Common myeloid progenitor, CD34-positive (primary cell): ENCODE data around the gene RAPGEF6.

Experiments used
- CTCF ChIA-PET: fragments of 350-600 bp; sonication (Branson Sonifier 250); formaldehyde crosslinking; loops from one replicate; lab custom pipeline; 2021; ENCODE audit warnings: antibody characterized with exemption; lab: Charles Lee
- POLR2A ChIA-PET: fragments of 350-600 bp; sonication (Branson Sonifier 250); formaldehyde crosslinking; loops from one replicate; lab custom pipeline; 2021; ENCODE audit warnings: antibody characterized with exemption; lab: Charles Lee
- DNase-seq, 3 donors: peaks; one replicate each; pipeline versions ENCODE4 v3.0.0 to v3.0.0-alpha.2; 2013
- H3K27ac ChIP-seq, 2 experiments: 1 replicate in 1 of 2; 2 replicates in 1 of 2; pipeline ENCODE4 v1.7.0; 2013; ENCODE audit warnings: inconsistent platforms in 2 of 2, low read length in 2 of 2, mild to moderate bottlenecking in 2 of 2, low read depth in 1 of 2, moderate library complexity in 1 of 2; ENCODE audit not compliant: severe bottlenecking in 2 of 2, insufficient read depth in 1 of 2, poor library complexity in 1 of 2
- H3K27me3 ChIP-seq, 5 experiments: replicated peaks in 2 of 5; 1 replicate in 3 of 5; 2 replicates in 2 of 5; pipeline versions ENCODE4 v1.6.1 to v1.7.0; 2013; ENCODE audit warnings: low read length in 4 of 5, mild to moderate bottlenecking in 2 of 5, moderate library complexity in 2 of 5, inconsistent platforms in 1 of 5; ENCODE audit not compliant: insufficient read depth in 5 of 5, control insufficient read depth in 4 of 5
- H3K36me3 ChIP-seq, 4 experiments: 1 replicate in 2 of 4; 2 replicates in 2 of 4; pipeline versions ENCODE4 v1.6.1 to v1.7.0; 2013; ENCODE audit warnings: low read length in 3 of 4, control low read depth in 1 of 4, mild to moderate bottlenecking in 1 of 4; ENCODE audit not compliant: control insufficient read depth in 4 of 4, insufficient read depth in 4 of 4
- H3K4me1 ChIP-seq, 4 experiments: 1 replicate in 3 of 4; 2 replicates in 1 of 4; pipeline versions ENCODE4 v1.6.1 to v1.7.1; 2013; ENCODE audit warnings: low read length in 3 of 4, mild to moderate bottlenecking in 3 of 4, control low read depth in 1 of 4, inconsistent platforms in 1 of 4, moderate library complexity in 1 of 4; ENCODE audit not compliant: control insufficient read depth in 4 of 4, insufficient read depth in 4 of 4; ENCODE audit errors: control extremely low read depth in 1 of 4
- H3K4me3 ChIP-seq, 7 experiments: 1 replicate in 4 of 7; 2 replicates in 3 of 7; pipeline versions ENCODE4 v1.5.1 to v1.7.0; 2013; ENCODE audit warnings: mild to moderate bottlenecking in 7 of 7, low read length in 6 of 7, moderate library complexity in 6 of 7, inconsistent platforms in 2 of 7, low read depth in 2 of 7, control low read depth in 1 of 7; ENCODE audit not compliant: insufficient read depth in 4 of 7, control insufficient read depth in 1 of 7; ENCODE audit errors: extremely low read depth in 1 of 7
- H3K9me3 ChIP-seq, 5 experiments: 1 replicate in 4 of 5; 2 replicates in 1 of 5; pipeline versions ENCODE4 v1.6.1 to v1.7.1; 2013; ENCODE audit warnings: low read length in 4 of 5, mild to moderate bottlenecking in 2 of 5, inconsistent platforms in 1 of 5, low read depth in 1 of 5, moderate library complexity in 1 of 5; ENCODE audit not compliant: control insufficient read depth in 4 of 5, insufficient read depth in 2 of 5; ENCODE audit errors: control extremely low read depth in 1 of 5
- WGBS: methylation state at CpG from one replicate; pipeline ENCODE4 v1.1.5; 2013; ENCODE audit not compliant: insufficient coverage; 5-methylcytosine and 5-hydroxymethylcytosine counted together

The RAPGEF6 gene

DNA sequence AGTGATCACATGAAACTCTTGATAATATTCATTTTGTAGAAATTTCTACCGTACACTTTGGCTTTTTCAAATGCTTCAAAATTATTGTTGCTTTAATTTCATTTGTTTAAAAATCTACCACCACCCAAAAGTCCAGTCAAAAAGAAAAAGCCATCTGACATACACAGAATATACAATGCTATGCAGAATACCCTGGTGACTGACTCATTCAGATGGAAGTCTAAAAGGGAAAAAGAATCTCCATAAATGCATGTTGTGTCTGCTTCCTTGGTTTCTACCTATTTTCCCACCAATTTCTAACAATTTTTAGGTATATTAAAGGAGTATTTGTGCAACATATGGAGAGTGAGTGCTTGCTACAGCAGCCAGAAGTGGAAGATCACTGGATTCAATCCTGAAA lies 9.3 kb upstream of the RAPGEF6 start:
- no peak overlapping the region for H3K4me3 ChIP-seq
- ChIA-PET CTCF (interaction anchor here (0.7 to 1.5 kb wide), 2 partner anchors 15 to 362 kb away, joined by 3 read pairs; no protein-coding TSS in a partner anchor), POLR2A (no interaction called here)
- no peak overlapping the region for H3K27ac ChIP-seq
- DNase-seq = no peak
- H3K27me3 ChIP-seq = no peaks in the 10 kb centered on the region
- H3K4me1 ChIP-seq = peaks cover 18 to 31% (median 19%) of the 10 kb centered on the region in 4 experiments
- WGBS = no CpG with 5 or more reads among the region's 1 CpG
- H3K9me3 ChIP-seq = no peaks in the 10 kb centered on the region
- H3K36me3 ChIP-seq = peaks cover 10 to 43% (median 25%) of the 10 kb centered on the region in 4 experiments

DNA sequence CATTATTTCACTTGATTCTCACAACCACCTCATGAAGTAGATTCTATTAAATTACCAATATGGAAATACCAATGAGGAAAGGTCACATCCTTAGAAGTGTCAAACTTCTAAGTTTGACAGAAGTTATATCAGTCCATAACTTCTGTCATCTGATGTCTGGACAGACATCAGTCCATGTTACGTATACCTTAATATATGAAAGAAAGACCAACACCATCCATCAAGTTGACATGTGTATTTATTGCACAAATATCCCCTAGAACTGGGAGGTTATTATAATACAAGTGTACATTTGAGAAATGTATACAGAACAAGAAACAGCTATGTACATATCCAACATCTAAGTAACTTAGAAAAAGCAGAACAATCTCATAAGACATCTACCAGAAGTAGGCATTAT lies 6.5 kb upstream of the RAPGEF6 start:
- no CpG with 5 or more reads among the region's 1 CpG for WGBS
- peaks cover 3 to 29% (median 19%) of the 10 kb centered on the region in 4 experiments for H3K36me3 ChIP-seq
- H3K4me3 ChIP-seq = no peak overlapping the region
- peak overlapping the region in 1 of 2 experiments; percentile 50 for H3K27ac ChIP-seq
- POLR2A ChIA-PET = no interaction called here
- CTCF ChIA-PET = interaction anchor here (0.6 to 3.0 kb wide), 3 partner anchors 11 to 247 kb away, joined by 3 to 16 read pairs (median 3); no protein-coding TSS in a partner anchor
- peaks cover 26 to 52% (median 30%) of the 10 kb centered on the region in 4 experiments for H3K4me1 ChIP-seq
- no peaks in the 10 kb centered on the region for H3K27me3 ChIP-seq
- no peaks in the 10 kb centered on the region for H3K9me3 ChIP-seq
- DNase-seq = peak in 1 of 3 donors; percentile 23

DNA sequence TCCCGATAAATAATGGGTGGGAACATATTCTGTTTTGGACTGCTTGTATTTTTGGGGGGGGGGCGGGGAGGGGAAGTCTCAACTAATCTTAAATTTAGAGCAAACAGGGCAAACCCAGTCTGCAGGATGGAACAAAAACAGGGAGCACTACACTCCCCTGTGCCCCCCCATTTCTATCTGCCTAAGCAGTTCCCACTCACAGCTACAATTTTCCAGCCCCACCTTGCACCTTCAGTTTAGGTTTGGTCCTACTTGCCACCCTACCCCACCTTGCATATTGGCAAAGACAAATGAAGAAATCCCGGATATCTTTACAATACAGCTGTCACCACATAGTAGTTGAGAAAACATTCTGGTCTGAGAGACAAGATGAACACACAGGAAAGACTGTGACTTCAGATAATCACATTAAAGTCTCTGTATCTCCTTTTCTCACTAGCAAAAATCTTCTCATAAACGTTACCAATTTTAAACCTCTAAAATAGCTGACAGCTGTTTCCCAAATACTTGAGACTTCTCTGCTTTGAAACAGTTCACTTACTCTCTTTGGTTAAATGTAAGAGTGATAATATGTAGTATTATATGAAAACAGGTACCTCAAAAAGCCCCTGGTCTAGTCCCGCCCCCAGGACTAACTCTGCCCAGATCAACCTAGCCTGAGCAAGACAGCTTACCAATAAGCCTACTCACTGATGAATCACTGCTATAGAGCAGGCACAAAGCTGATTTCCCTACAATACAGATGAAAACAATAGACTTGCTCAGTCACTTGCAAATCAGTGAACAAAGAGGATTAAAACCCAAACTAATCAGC lies 5.2 kb upstream of the RAPGEF6 start:
- H3K4me3 ChIP-seq = peak overlapping the region in 1 of 7 experiments; percentile 45
- H3K4me1 ChIP-seq = peaks cover 32 to 61% (median 39%) of the 10 kb centered on the region in 4 experiments
- no peaks in the 10 kb centered on the region for H3K27me3 ChIP-seq
- peak overlapping the region; percentile 49 to 56 for H3K27ac ChIP-seq
- POLR2A ChIA-PET = interaction anchor here (0.6 to 1.1 kb wide), 2 partner anchors 9 to 53 kb away, joined by 3 read pairs; no protein-coding TSS in a partner anchor
- H3K9me3 ChIP-seq = no peaks in the 10 kb centered on the region
- peak; percentile 81 to 97 (median 93) for DNase-seq
- WGBS = no CpG with 5 or more reads among the region's 5 CpGs
- H3K36me3 ChIP-seq = peaks cover 3 to 20% (median 12%) of the 10 kb centered on the region in 4 experiments
- CTCF ChIA-PET = interaction anchor here (0.6 to 3.0 kb wide), 12 partner anchors 10 to 379 kb away, joined by 3 to 16 read pairs (median 3); no protein-coding TSS in a partner anchor

DNA sequence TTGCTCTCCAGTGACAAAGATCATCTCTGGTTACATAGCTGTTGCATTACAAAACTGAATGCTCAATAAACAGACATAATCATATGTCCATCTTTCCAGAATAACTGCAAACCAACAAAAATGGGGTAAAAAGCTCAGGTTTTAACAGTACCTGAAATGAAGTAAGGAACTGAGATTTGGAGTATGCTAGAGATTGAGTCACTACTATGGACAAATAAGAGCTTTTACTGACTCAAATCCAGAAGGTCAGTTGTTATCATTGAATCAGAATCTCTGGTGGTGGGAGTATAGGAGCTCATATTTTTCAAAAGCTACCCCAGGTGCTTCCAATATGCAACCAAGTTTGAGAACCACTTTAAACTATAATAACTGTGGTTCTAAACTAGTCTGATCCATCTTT lies 4.1 kb upstream of the RAPGEF6 start:
- Histone ChIP-seq H3K36me3 (peaks cover 0 to 9% (median 4%) of the 10 kb centered on the region in 4 experiments), H3K9me3 (no peaks in the 10 kb centered on the region), H3K27me3 (no peaks in the 10 kb centered on the region), H3K4me3 (no peak overlapping the region), H3K4me1 (peaks cover 32 to 64% (median 39%) of the 10 kb centered on the region in 4 experiments), H3K27ac (no peak overlapping the region)
- no peak for DNase-seq
- POLR2A ChIA-PET = interaction anchor here (0.5 kb wide), 2 partner anchors 54 to 342 kb away, joined by 3 to 4 read pairs; no protein-coding TSS in a partner anchor
- CTCF ChIA-PET = interaction anchor here (0.8 to 3.0 kb wide), 5 partner anchors 29 to 380 kb away, joined by 3 to 16 read pairs (median 3); no protein-coding TSS in a partner anchor

DNA sequence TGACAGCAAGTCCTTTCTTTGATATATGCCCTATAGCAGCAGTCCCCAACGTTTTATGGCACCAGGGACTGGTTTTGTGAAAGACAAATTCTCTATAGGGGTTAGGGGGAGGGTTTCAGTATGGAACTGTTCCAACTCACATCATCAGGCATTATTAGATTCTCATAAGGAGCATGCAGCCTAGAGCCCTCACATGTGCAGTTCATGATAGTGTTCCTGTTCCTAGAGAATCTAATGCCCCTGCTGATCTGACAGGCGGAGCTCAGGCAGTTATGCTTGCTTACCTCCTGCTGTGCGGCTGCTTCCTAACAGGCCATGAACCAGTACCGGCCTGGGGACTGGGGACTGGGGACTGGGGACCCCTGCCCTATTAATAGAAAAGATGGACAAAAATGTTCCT lies 2.7 kb upstream of the RAPGEF6 start:
- peak in 1 of 3 donors; percentile 29 for DNase-seq
- Histone ChIP-seq H3K4me3 (no peak overlapping the region), H3K9me3 (no peaks in the 10 kb centered on the region), H3K27ac (no peak overlapping the region), H3K27me3 (no peaks in the 10 kb centered on the region), H3K4me1 (peaks cover 44 to 76% (median 50%) of the 10 kb centered on the region in 4 experiments), H3K36me3 (peaks cover 0 to 3% (median 1%) of the 10 kb centered on the region in 4 experiments)
- WGBS = 100% methylated on average over 1 of the region's 4 CpGs
- CTCF ChIA-PET = no interaction called here
- POLR2A ChIA-PET = interaction anchor here (0.5 to 0.6 kb wide), 2 partner anchors 116 to 145 kb away, joined by 3 read pairs; no protein-coding TSS in a partner anchor

DNA sequence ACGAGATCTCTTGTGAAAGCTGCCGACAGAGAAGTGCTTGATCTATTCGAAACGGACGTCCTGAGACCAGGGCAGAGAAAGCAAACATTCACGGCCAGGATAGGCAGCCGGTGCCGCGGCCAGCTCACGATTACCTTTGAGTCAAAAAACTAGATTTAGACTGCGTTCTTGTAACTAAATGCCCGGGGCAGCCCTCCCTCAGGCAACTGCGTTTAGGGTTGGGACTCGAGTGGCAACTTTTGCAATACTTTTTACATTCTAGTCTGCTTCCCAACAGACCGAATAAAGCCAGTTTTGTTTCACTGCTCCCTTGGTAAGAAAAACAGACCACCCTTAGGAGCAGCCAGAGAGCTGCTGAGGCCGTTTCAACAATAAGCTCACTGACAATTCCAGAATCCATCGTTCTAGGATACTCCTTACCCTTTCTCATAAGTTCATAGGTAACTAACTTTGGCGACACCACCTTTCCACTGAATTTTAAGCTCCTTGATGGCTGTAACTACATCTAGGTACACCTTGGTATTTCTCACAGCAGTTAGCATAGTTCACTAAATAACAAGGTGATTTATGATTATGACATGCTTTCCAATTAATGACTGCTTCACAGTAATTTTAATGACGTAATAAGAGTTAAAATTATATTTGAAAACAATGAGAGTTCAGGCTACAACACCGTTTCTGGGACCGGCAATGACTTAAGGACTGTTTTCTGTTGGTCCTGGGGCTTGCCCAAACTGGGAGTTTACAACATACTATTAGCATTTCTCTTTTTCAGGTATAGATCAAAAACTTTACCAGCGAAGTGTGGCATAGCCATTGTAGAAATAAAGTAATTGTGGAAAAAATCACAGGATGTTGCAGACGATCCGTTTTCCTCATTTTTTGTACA lies 899 bp upstream of the RAPGEF6 start:
- under 1% methylated on average over 17 of the region's 24 CpGs for WGBS
- Histone ChIP-seq H3K4me1 (peaks cover 47 to 74% (median 55%) of the 10 kb centered on the region in 4 experiments), H3K36me3 (peaks cover 0 to 3% (median 0%) of the 10 kb centered on the region in 4 experiments), H3K9me3 (no peaks in the 10 kb centered on the region), H3K4me3 (peak overlapping the region; percentile 77 to 98 (median 87)), H3K27ac (peak overlapping the region; percentile 98 to 99), H3K27me3 (no peaks in the 10 kb centered on the region)
- ChIA-PET CTCF (interaction anchor here (0.7 to 1.0 kb wide), 3 partner anchors 12 to 28 kb away, joined by 3 to 4 read pairs (median 4); no protein-coding TSS in a partner anchor), POLR2A (interaction anchor here (1.2 kb wide), 1 partner anchor 18 kb away, joined by 4 read pairs; no protein-coding TSS in a partner anchor)
- DNase-seq = peak in 1 of 3 donors; percentile 49
